Testis (tissue), 3 donors: ENCODE measurements around the gene UBAP2. TPM values are rescaled to one million over a fixed set of nuclear protein-coding genes. Genes with fewer than 3 reads are reported as not detected.

Experiments used
- DNase-seq: peaks from one replicate; pipeline ENCODE4 v3.0.0-alpha.2; 2019
- H3K27ac ChIP-seq, 2 donors: fragments of 200-600 bp; sonication (generic); one replicate each; pipeline ENCODE4 v1.5.1; 2019
- H3K27me3 ChIP-seq: fragments of 200-600 bp; sonication (generic); one replicate; pipeline ENCODE4 v1.5.1; 2019
- H3K36me3 ChIP-seq: fragments of 200-600 bp; sonication (generic); one replicate; pipeline ENCODE4 v1.5.1; 2017; ENCODE audit warnings: low read depth; ENCODE audit errors: missing control alignments
- H3K4me1 ChIP-seq: fragments of 200-600 bp; sonication (generic); one replicate; pipeline ENCODE4 v1.5.1; 2019
- H3K4me3 ChIP-seq, 2 donors: fragments of 200-600 bp; sonication (generic); one replicate each; pipeline ENCODE4 v1.5.1; 2017 to 2019
- H3K9me3 ChIP-seq: fragments of 200-600 bp; sonication (generic); one replicate; pipeline ENCODE4 v1.5.1; 2017
- CTCF ChIP-seq, 3 experiments: fragments of 450-650 bp in 2 of 3; fragments of 200-600 bp in 1 of 3; sonication (generic) in 1 of 3; IDR thresholded peaks; one replicate each; pipeline ENCODE4 v1.5.1; 2016 to 2019; ENCODE audit warnings: antibody characterized with exemption in 3 of 3, mild to moderate bottlenecking in 2 of 3, moderate library complexity in 1 of 3
- POLR2A ChIP-seq: fragments of 450-650 bp; IDR thresholded peaks from one replicate; pipeline ENCODE4 v1.6.1; 2017; ENCODE audit warnings: antibody characterized with exemption, mild to moderate bottlenecking, moderate library complexity
- WGBS, 2 donors: methylation state at CpG; one replicate each; pipeline ENCODE4 v1.1.5; 2018; 5-methylcytosine and 5-hydroxymethylcytosine counted together
- intact Hi-C: fragments of 100-400 bp; cut with DNase I; formaldehyde crosslinking; loops from one replicate; pipeline ENCODE4 v1.15.1; 2023; ENCODE audit warnings: low total_unique reads
- polyA plus RNA-seq: library from polyadenylated mRNA; stranded (reverse); fragments of 350-450 nt; fragmentation: Illumina TruSeq; extraction: RNeasy Lipid Tissue Mini Kit (QIAGEN cat#74804); gene quantifications from one replicate; pipeline ENCODE4 v1.2.3, GENCODE V29; 2014; ENCODE audit warnings: low read depth, low replicate concordance; ENCODE audit not compliant: insufficient read depth
- total RNA-seq, 2 donors: library from RNA; depleted of rRNA; stranded (reverse); fragments of >200 nt; gene quantifications; one replicate each; pipeline ENCODE4 v1.2.3, GENCODE V29; 2016

The UBAP2 gene
- total and polyA plus RNA-seq, 3 donors from 2014 or later: 72.1 to 94.2 (median 78.5) TPM

GRCh38 chr9:33927694-33928093 lies 121.0 kb downstream of the UBAP2 start:
- no peaks in the 10 kb centered on the region for H3K27me3 ChIP-seq
- no peaks in the 10 kb centered on the region for H3K36me3 ChIP-seq
- no peak overlapping the region for H3K27ac ChIP-seq
- peaks cover 14% of the 10 kb centered on the region for H3K4me1 ChIP-seq
- H3K9me3 ChIP-seq: no peaks in the 10 kb centered on the region
- no peak for TF ChIP-seq POLR2A
- no peak for TF ChIP-seq CTCF (IDR thresholded peaks at IDR 0.05)
- no peak overlapping the region for H3K4me3 ChIP-seq
- 89 to 90% methylated on average over 15 of the region's 15 CpGs for WGBS, 2 donors
- DNase-seq: no peak
- intact Hi-C loops: no loop called here

- Histone ChIP-seq H3K36me3 (no peaks in the 10 kb centered on the region), H3K4me1 (peaks cover 14% of the 10 kb centered on the region), H3K27me3 (no peaks in the 10 kb centered on the region), H3K27ac (no peak overlapping the region), H3K4me3 (no peak overlapping the region), H3K9me3 (no peaks in the 10 kb centered on the region)
- no peak for DNase-seq
- intact Hi-C loops: no loop called here
- TF ChIP-seq POLR2A: no peak
- 91 to 94% methylated on average over 17 of the region's 17 CpGs for WGBS, 2 donors
Measured at GRCh38 chr9:33926746-33927485, 121.8 kb downstream of the UBAP2 start.

GRCh38 chr9:33924978-33925797 lies 123.5 kb downstream of the UBAP2 start:
- DNase-seq: peak; percentile 82
- WGBS, 2 donors: 58 to 68% methylated on average over 16 to 17 of the region's 17 CpGs
- Histone ChIP-seq H3K4me1 (peaks cover 14% of the 10 kb centered on the region), H3K36me3 (no peaks in the 10 kb centered on the region), H3K27ac (peak overlapping the region in 1 of 2 donors; percentile 39), H3K9me3 (no peaks in the 10 kb centered on the region), H3K27me3 (no peaks in the 10 kb centered on the region), H3K4me3 (no peak overlapping the region)
- TF ChIP-seq POLR2A (no peak), CTCF (IDR thresholded peaks at IDR 0.05) (peak; percentile 33 to 53 (median 39))
- intact Hi-C loops: no loop called here

GRCh38 chr9:33923998-33924701 lies 124.5 kb downstream of the UBAP2 start:
- 76 to 82% methylated on average over 10 to 14 of the region's 14 CpGs for WGBS, 2 donors
- no peak overlapping the region for H3K27ac ChIP-seq
- H3K4me3 ChIP-seq: no peak overlapping the region
- intact Hi-C loops: no loop called here
- H3K4me1 ChIP-seq: peaks cover 14% of the 10 kb centered on the region
- H3K9me3 ChIP-seq: no peaks in the 10 kb centered on the region
- DNase-seq: no peak
- TF ChIP-seq POLR2A: no peak
- no peak for TF ChIP-seq CTCF (IDR thresholded peaks at IDR 0.05)
- H3K36me3 ChIP-seq: no peaks in the 10 kb centered on the region
- H3K27me3 ChIP-seq: no peaks in the 10 kb centered on the region

GRCh38 chr9:33923079-33923478 lies 125.6 kb downstream of the UBAP2 start:
- no peak for DNase-seq
- TF ChIP-seq POLR2A (no peak), CTCF (IDR thresholded peaks at IDR 0.05) (no peak)
- WGBS, 2 donors: 91 to 93% methylated on average over 3 to 4 of the region's 4 CpGs
- peaks cover 14% of the 10 kb centered on the region for H3K4me1 ChIP-seq
- H3K4me3 ChIP-seq: no peak overlapping the region
- H3K27ac ChIP-seq: no peak overlapping the region
- intact Hi-C loops: no loop called here
- no peaks in the 10 kb centered on the region for H3K9me3 ChIP-seq
- H3K36me3 ChIP-seq: no peaks in the 10 kb centered on the region
- no peaks in the 10 kb centered on the region for H3K27me3 ChIP-seq
